Activated CD4-positive, alpha-beta memory T cell treated with anti-CD3 and anti-CD28 coated beads, Interleukin-2, amount 10 ng/mL, durations not matched to agents 7 days and 5 days (primary cell): ENCODE measurements around the gene SCAF11. TPM values are rescaled to one million over a fixed set of nuclear protein-coding genes. Genes with fewer than 3 reads are reported as not detected.

Source experiments
- CTCF ChIA-PET: fragments of 350-600 bp; sonication (Branson Sonifier 250); formaldehyde crosslinking; loops from one replicate; lab custom pipeline; 2021; ENCODE audit warnings: antibody characterized with exemption, inconsistent platforms; lab: Charles Lee
- POLR2A ChIA-PET: fragments of 350-600 bp; sonication (Branson Sonifier 250); formaldehyde crosslinking; loops from one replicate; lab custom pipeline; 2021; ENCODE audit warnings: antibody characterized with exemption; lab: Charles Lee
- DNase-seq: peaks from one replicate; pipeline ENCODE4 v3.0.0-alpha.2; 2020
- H3K27ac Mint-ChIP-seq: one replicate; pipeline ENCODE4 v1.8.0; 2021; ENCODE audit warnings: mild to moderate bottlenecking, mixed read lengths
- H3K27me3 Mint-ChIP-seq: one replicate; pipeline ENCODE4 v1.8.0; 2021; ENCODE audit warnings: mixed read lengths
- H3K36me3 Mint-ChIP-seq: one replicate; pipeline ENCODE4 v1.8.0; 2021; ENCODE audit warnings: low read depth, mixed read lengths
- H3K4me1 Mint-ChIP-seq: one replicate; pipeline ENCODE4 v1.8.0; 2021; ENCODE audit warnings: mixed read lengths
- H3K4me3 Mint-ChIP-seq: one replicate; pipeline ENCODE4 v1.8.0; 2021; ENCODE audit warnings: mild to moderate bottlenecking, mixed read lengths
- H3K9me3 Mint-ChIP-seq: one replicate; pipeline ENCODE4 v1.8.0; 2021; ENCODE audit warnings: mixed read lengths
- total RNA-seq, 2 experiments: library from RNA; stranded (reverse); gene quantifications; one replicate each; pipeline ENCODE4 v1.2.3, GENCODE V29; 2021

The SCAF11 gene
- total RNA-seq, 2 experiments from 2014 or later = 129 to 136 TPM

DNA sequence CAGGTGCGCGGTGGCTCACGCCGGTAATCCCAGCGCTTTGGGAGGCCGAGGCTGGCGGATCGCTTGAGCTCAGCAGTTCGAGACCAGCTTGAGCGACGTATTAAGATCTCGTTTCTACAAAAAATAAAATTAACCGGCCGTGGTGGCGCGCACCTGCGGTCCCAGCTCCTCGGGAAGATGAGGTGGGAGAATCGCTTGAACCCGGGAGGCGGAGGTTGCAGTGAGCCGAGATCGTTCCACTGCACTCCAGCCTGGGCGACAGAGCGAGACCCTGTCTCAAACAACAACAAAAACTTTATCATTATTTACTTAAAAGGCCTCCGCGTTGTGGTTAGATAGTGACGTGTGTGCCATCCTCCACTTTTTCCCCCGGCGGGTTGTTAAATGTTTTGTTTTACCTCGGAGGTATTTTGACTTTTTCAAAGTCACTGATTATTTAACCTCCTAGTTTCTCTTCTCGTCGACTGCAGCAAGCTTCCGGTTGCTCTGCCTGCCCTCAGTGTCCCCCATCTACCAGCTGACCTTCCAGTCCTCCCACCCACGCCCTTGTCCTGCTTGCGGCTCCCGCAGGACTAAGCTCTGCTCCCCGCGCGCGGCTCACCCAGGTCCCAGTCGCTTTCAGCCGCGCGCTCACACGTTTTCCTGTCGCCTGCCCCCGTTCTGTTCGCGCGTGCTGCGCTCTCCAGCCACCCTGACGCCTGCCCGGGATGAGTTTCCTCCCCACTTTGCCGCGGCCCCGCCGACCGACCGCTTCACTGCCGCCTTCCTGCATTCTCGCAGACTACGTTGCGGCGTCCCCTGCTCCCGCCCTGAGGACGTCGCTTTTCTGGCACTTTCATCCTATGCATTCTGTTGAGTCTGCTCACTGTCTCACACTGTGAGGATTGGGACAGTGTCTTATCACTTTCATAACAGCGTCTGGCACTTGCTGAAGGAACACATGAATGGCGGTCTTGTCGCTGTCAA lies 1.2 kb upstream of the SCAF11 start:
- H3K27me3 Mint-ChIP-seq = no peaks in the 10 kb centered on the region
- ChIA-PET CTCF (interaction anchor here (0.6 to 2.5 kb wide), 16 partner anchors 11 to 776 kb away, joined by 3 to 12 read pairs (median 4); partner anchors contain the start of genes ANO6, ARID2 and SLC38A1), POLR2A (interaction anchor here (0.9 to 5.4 kb wide), 21 partner anchors 9 to 1225 kb away, joined by 3 to 140 read pairs (median 6); partner anchors contain the start of genes ARID2 and SLC38A1)
- H3K27ac Mint-ChIP-seq = peak overlapping the region; percentile 97
- peaks cover 28% of the 10 kb centered on the region for H3K36me3 Mint-ChIP-seq
- H3K4me3 Mint-ChIP-seq = peak overlapping the region; percentile 95
- peaks cover 37% of the 10 kb centered on the region for H3K4me1 Mint-ChIP-seq
- DNase-seq = peak; percentile 76
- no peaks in the 10 kb centered on the region for H3K9me3 Mint-ChIP-seq

- peak overlapping the region; percentile 97 for H3K27ac Mint-ChIP-seq
- peak; percentile 68 for DNase-seq
- no peaks in the 10 kb centered on the region for H3K9me3 Mint-ChIP-seq
- POLR2A ChIA-PET = interaction anchor here (0.6 to 5.4 kb wide), 20 partner anchors 9 to 1228 kb away, joined by 3 to 140 read pairs (median 4); partner anchors contain the start of genes ARID2 and SLC38A1
- peak overlapping the region; percentile 95 for H3K4me3 Mint-ChIP-seq
- CTCF ChIA-PET = interaction anchor here (0.6 to 2.5 kb wide), 8 partner anchors 14 to 578 kb away, joined by 3 to 12 read pairs (median 3); partner anchors contain the start of gene SLC38A1
- H3K4me1 Mint-ChIP-seq = peaks cover 54% of the 10 kb centered on the region
- no peaks in the 10 kb centered on the region for H3K27me3 Mint-ChIP-seq
- H3K36me3 Mint-ChIP-seq = peaks cover 45% of the 10 kb centered on the region
These were observed 480 bp downstream of the SCAF11 start for GRCh38 chr12:45989721-45990467.

- Mint-ChIP-seq H3K4me3 (peak overlapping the region; percentile 95), H3K4me1 (peaks cover 60% of the 10 kb centered on the region), H3K27me3 (no peaks in the 10 kb centered on the region), H3K9me3 (no peaks in the 10 kb centered on the region), H3K27ac (peak overlapping the region; percentile 97), H3K36me3 (peaks cover 51% of the 10 kb centered on the region)
- ChIA-PET CTCF (interaction anchor here (0.6 to 2.5 kb wide), 7 partner anchors 14 to 579 kb away, joined by 3 to 12 read pairs (median 3); partner anchors contain the start of gene SLC38A1), POLR2A (interaction anchor here (0.6 to 5.4 kb wide), 13 partner anchors 9 to 1227 kb away, joined by 3 to 140 read pairs (median 5); partner anchors contain the start of genes ARID2 and SLC38A1)
- DNase-seq = no peak
These were observed 1.1 kb downstream of the SCAF11 start for GRCh38 chr12:45989287-45989686.

- Mint-ChIP-seq H3K27me3 (no peaks in the 10 kb centered on the region), H3K4me3 (peak overlapping the region; percentile 95), H3K27ac (no peak overlapping the region), H3K36me3 (peaks cover 59% of the 10 kb centered on the region), H3K9me3 (no peaks in the 10 kb centered on the region), H3K4me1 (peaks cover 63% of the 10 kb centered on the region)
- no peak for DNase-seq
- POLR2A ChIA-PET = interaction anchor here (5.1 to 5.4 kb wide), 2 partner anchors 259 to 281 kb away, joined by 52 to 140 read pairs; partner anchors contain the start of genes ARID2 and SLC38A1
- CTCF ChIA-PET = interaction anchor here (1.1 kb wide), 1 partner anchor 225 kb away, joined by 3 read pairs; no protein-coding TSS in a partner anchor
These were observed 2.1 kb downstream of the SCAF11 start for GRCh38 chr12:45988264-45988663.

DNA sequence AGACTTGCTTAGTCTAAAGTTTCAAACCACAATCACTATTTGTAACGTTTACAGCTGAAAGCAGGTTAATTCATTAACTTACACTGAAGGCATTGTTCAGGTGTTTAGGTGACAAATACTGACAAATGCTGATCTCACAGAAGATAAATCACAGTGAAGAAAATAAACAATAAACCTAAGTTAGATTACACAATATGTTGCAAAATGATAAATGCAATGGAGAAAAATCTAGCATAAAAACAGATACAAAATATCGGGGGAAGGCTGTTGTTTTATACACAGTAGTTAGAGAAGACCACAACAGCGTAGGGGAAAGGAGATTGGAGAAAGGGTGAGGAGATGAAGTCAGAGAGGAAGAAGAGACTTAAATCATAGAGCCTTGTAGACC lies 3.0 kb downstream of the SCAF11 start:
- peaks cover 67% of the 10 kb centered on the region for H3K4me1 Mint-ChIP-seq
- ChIA-PET POLR2A (interaction anchor here (0.9 kb wide), 1 partner anchor 281 kb away, joined by 3 read pairs; the partner anchor contains the start of gene SLC38A1), CTCF (interaction anchor here (1.3 kb wide), 1 partner anchor 443 kb away, joined by 3 read pairs; no protein-coding TSS in a partner anchor)
- H3K4me3 Mint-ChIP-seq = peak overlapping the region; percentile 6
- H3K9me3 Mint-ChIP-seq = no peaks in the 10 kb centered on the region
- peaks cover 66% of the 10 kb centered on the region for H3K36me3 Mint-ChIP-seq
- no peak overlapping the region for H3K27ac Mint-ChIP-seq
- no peak for DNase-seq
- H3K27me3 Mint-ChIP-seq = no peaks in the 10 kb centered on the region

DNA sequence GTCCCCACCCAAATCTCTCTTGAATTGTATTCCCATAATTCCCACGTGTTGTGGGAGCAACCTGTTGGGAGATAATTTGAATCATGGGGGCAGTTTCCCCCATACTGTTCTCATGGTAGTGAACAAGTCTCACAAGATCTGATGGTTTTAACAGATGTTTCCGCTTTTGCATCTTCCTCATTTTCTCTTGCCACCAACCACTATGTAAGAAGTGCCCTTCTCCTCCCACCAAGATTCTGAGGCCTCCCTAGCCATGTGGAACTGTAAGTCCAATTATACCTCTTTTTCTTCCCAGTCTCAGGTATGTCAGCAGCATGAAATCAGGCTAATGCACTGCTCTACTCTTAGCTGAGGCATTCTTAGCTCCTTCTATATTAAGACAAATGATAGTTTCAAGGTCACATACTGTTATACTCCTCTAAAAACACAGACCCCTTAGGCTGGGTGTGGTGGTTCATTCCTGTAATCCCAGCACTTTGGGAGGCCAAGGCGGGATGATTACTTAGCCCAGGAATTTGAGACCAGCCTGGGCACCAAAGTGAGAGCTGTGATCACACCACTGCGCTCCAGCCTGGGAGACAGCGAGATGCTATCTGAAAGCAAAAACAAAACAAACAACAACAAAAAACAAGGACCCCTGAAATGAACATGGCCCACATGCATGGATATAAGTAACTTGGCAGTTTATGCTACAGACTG lies 3.6 kb downstream of the SCAF11 start:
- Mint-ChIP-seq H3K9me3 (no peaks in the 10 kb centered on the region), H3K4me3 (no peak overlapping the region), H3K4me1 (peaks cover 65% of the 10 kb centered on the region), H3K27ac (no peak overlapping the region), H3K36me3 (peaks cover 64% of the 10 kb centered on the region), H3K27me3 (no peaks in the 10 kb centered on the region)
- POLR2A ChIA-PET = interaction anchor here (0.9 to 1.5 kb wide), 2 partner anchors 257 to 282 kb away, joined by 3 to 10 read pairs; partner anchors contain the start of genes ARID2 and SLC38A1
- CTCF ChIA-PET = interaction anchor here (1.3 kb wide), 1 partner anchor 443 kb away, joined by 3 read pairs; no protein-coding TSS in a partner anchor
- no peak for DNase-seq

DNA sequence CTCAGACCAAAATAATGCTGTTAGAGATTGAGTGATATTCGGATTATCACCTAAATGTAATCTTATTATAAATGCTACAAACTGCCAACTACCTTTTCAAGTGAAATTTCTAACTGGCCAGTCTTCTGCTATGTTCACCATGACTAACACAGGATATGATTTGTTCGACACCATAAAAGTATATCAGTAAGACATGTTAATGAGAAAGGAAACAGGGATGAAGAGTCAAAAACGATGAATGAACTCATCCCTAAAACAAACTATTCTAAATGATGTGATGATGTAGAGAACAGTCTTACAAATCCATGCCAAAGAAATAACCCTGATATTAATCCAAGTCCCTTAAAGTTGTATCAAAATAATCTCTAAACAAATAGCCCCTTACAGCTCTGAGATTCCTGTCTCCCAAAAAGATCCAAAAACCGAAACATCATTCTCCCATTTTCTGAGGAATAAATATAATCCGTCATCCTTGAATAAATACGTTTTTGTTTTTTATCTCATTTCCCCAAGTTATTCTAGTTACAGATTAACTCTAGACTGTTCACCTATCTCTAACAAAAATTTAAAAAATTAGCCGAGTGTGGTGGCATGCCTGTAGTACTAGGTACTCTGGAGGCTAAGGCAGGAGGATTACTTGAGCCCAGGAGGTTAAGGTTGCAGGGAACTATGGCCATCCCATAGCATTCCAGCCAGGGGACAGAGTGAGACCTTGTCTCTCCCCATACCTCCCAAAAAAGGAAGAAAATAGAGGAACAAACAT lies 9.1 kb downstream of the SCAF11 start:
- H3K27me3 Mint-ChIP-seq = no peaks in the 10 kb centered on the region
- CTCF ChIA-PET = no interaction called here
- peaks cover 50% of the 10 kb centered on the region for H3K36me3 Mint-ChIP-seq
- peaks cover 78% of the 10 kb centered on the region for H3K4me1 Mint-ChIP-seq
- H3K27ac Mint-ChIP-seq = no peak overlapping the region
- H3K4me3 Mint-ChIP-seq = no peak overlapping the region
- H3K9me3 Mint-ChIP-seq = no peaks in the 10 kb centered on the region
- no peak for DNase-seq
- POLR2A ChIA-PET = interaction anchor here (1.1 to 2.7 kb wide), 3 partner anchors 8 to 11 kb away, joined by 3 to 14 read pairs (median 5); no protein-coding TSS in a partner anchor

- CTCF ChIA-PET = no interaction called here
- Mint-ChIP-seq H3K9me3 (no peaks in the 10 kb centered on the region), H3K4me1 (peaks cover 72% of the 10 kb centered on the region), H3K27me3 (no peaks in the 10 kb centered on the region), H3K36me3 (peaks cover 44% of the 10 kb centered on the region), H3K4me3 (no peak overlapping the region), H3K27ac (no peak overlapping the region)
- DNase-seq = no peak
- POLR2A ChIA-PET = interaction anchor here (1.1 to 1.2 kb wide), 2 partner anchors 9 to 12 kb away, joined by 3 to 5 read pairs; no protein-coding TSS in a partner anchor
These were observed 9.8 kb downstream of the SCAF11 start for GRCh38 chr12:45980540-45980939.

- H3K9me3 Mint-ChIP-seq = no peaks in the 10 kb centered on the region
- ChIA-PET CTCF (no interaction called here), POLR2A (no interaction called here)
- H3K4me3 Mint-ChIP-seq = no peak overlapping the region
- peaks cover 71% of the 10 kb centered on the region for H3K4me1 Mint-ChIP-seq
- peaks cover 40% of the 10 kb centered on the region for H3K36me3 Mint-ChIP-seq
- no peak for DNase-seq
- no peak overlapping the region for H3K27ac Mint-ChIP-seq
- no peaks in the 10 kb centered on the region for H3K27me3 Mint-ChIP-seq
These were observed 12.3 kb downstream of the SCAF11 start for GRCh38 chr12:45978108-45978507.

DNA sequence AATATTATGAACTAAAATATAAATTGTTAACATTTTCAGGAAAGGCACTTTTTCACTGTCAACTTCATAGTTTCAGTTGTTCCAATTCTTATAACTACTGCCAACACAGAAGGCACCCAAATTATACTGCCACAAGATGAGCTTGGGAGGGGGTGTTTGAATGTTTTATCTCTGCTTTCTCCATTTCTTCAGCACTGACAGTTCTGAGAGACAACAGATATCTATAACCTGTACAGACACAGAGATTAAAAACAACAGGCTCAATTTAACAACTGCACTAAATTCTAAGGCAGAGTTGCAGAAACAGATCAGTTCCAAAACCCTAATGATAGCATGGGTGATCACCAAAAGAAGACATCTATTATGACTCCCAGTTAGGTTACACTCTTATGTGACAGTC lies 12.8 kb downstream of the SCAF11 start:
- no peak for DNase-seq
- Mint-ChIP-seq H3K4me3 (no peak overlapping the region), H3K9me3 (no peaks in the 10 kb centered on the region), H3K4me1 (peaks cover 69% of the 10 kb centered on the region), H3K36me3 (peaks cover 39% of the 10 kb centered on the region), H3K27me3 (no peaks in the 10 kb centered on the region), H3K27ac (no peak overlapping the region)
- ChIA-PET CTCF (no interaction called here), POLR2A (no interaction called here)

DNA sequence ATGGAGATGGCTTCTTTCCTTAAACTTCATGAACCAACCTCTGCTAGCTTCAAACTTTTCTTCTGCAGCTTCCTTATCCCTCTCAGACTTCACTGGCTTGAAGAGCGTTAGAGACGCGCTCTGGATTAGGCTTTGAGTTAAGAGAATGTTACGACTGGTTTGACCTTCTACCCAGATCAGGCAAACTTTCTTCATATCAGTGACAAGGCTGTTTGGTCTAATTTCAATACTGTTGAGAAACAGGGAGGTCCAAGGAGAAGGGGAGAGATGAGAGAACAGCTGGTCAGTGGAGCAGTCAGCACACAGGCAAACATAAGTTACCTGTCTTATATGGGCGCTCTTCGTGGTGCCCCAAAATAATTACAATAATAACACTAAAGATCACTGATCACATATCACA lies 14.9 kb downstream of the SCAF11 start:
- CTCF ChIA-PET = interaction anchor here (0.9 to 2.2 kb wide), 3 partner anchors 9 to 16 kb away, joined by 3 to 6 read pairs (median 3); no protein-coding TSS in a partner anchor
- H3K9me3 Mint-ChIP-seq = no peaks in the 10 kb centered on the region
- no peak overlapping the region for H3K4me3 Mint-ChIP-seq
- H3K4me1 Mint-ChIP-seq = peaks cover 71% of the 10 kb centered on the region
- DNase-seq = no peak
- POLR2A ChIA-PET = no interaction called here
- peaks cover 48% of the 10 kb centered on the region for H3K36me3 Mint-ChIP-seq
- H3K27me3 Mint-ChIP-seq = no peaks in the 10 kb centered on the region
- H3K27ac Mint-ChIP-seq = no peak overlapping the region
